Stimulated activated CD4-positive, alpha-beta T cell treated with anti-CD3 and anti-CD28 coated beads, Interleukin-15, amount 100 ng/mL, for 1 hour (primary cell): ENCODE measurements around the gene JMY.
"Not testable (repeated sequence)": the region's sequence is repeated elsewhere in the genome, so short reads cannot be mapped to it uniquely, and the experiment has no call there.

Experiments
- DNase-seq, 2 donors: peaks; one replicate each; pipeline ENCODE4 v3.0.0-alpha.2; 2020; ENCODE audit warnings: low read depth in 1 of 2, low spot score in 1 of 2

Gene JMY

DNA sequence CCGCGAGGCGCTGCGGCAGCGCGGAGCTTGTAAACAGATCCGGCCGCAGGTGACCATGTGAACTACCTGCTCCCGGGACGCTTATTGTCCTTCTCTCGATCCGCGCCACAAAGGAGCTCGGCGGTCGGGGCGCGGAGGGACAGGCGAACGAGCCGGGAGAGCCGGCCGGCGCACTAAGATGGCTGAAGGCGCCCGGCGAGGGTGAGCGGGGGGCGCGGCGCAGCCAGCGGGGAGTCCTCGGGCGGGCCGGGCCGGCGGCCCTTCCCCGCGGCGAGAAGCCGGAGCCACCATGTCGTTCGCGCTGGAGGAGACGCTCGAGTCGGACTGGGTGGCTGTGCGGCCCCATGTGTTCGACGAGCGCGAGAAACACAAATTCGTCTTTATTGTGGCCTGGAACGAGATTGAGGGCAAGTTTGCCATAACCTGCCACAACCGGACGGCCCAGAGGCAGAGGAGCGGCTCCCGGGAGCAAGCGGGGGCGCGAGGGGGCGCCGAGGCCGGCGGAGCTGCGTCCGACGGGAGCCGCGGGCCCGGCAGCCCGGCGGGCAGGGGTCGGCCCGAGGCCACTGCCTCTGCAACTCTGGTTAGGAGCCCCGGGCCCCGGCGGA lies 535 bp downstream of the JMY start:
- DNase-seq = peak; percentile 14 to 15

DNA sequence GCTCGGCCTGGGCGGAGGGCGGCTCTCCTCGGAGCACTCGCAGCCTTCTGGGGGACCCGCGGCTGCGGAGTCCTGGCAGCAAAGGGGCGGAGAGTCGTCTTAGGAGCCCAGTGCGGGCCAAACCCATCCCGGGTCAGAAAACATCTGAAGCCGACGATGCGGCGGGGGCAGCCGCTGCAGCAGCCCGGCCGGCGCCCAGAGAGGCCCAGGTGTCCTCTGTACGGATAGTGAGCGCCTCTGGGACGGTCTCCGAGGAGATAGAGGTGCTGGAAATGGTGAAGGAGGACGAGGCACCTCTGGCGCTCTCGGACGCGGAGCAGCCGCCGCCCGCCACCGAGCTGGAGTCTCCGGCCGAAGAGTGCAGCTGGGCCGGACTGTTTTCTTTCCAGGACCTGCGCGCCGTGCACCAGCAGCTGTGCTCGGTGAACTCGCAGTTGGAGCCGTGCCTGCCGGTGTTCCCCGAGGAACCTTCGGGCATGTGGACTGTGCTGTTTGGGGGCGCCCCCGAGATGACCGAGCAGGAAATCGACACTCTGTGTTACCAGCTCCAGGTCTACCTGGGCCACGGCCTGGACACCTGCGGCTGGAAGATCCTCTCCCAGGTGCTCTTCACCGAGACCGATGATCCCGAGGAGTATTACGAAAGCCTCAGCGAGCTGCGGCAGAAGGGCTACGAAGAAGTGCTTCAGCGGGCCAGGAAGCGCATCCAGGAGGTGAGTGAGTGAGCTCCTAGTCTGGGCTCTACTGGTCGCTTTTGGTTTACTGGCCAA lies 1.2 kb downstream of the JMY start:
- peak in 1 of 2 donors; percentile 12 for DNase-seq

- DNase-seq = no peak
These were observed 2.0 kb downstream of the JMY start for GRCh38 chr5:79237740-79238560.

GRCh38 chr5:79240561-79240960 lies 4.6 kb downstream of the JMY start:
- no peak for DNase-seq

DNA sequence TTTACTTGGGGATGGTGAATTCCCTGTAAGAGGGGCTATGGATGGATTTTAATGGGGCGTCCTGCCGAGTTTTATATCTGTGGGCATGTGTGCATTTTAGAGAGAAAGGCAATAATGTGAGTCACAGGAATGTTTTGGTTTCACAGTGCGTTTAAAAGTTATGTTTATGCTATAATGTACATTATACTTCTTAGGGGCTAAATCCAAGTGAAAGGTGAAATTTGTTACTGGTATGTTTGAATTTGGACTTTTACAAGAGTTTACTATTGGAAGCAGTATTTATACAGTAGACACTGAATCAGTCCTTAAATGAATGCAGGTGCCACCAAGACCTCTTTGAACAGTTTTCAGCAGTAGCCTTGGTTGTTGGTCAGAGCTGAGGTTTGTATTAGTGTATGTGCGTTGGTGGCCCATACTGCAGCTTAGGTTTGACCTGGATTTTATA lies 5.6 kb downstream of the JMY start:
- no peak for DNase-seq

GRCh38 chr5:79242242-79243039 lies 6.5 kb downstream of the JMY start:
- DNase-seq = no peak

DNA sequence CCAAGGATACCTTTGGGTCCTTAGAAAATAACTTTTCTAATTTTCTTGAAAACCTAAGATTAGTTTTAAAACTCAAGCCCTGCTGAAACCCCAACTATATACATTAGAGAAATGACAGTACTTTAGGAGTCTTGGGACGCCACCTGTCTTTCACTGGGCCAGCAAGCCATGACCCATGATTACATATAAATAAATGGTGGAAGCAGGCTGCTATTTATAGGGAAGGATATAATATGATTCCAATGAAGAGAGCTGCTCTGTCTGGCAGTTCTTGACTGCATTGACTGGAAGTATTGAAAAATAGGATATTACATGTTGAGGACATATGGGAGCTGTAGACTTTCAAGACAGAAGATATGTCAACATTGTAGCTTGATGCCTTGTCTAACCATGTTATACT lies 7.3 kb downstream of the JMY start:
- DNase-seq = no peak

GRCh38 chr5:79254067-79254466 lies 18.1 kb downstream of the JMY start:
- not testable (repeated sequence) for DNase-seq

GRCh38 chr5:79255786-79256557 lies 20.0 kb downstream of the JMY start:
- no peak for DNase-seq

GRCh38 chr5:79256563-79256962 lies 20.6 kb downstream of the JMY start:
- no peak for DNase-seq

DNA sequence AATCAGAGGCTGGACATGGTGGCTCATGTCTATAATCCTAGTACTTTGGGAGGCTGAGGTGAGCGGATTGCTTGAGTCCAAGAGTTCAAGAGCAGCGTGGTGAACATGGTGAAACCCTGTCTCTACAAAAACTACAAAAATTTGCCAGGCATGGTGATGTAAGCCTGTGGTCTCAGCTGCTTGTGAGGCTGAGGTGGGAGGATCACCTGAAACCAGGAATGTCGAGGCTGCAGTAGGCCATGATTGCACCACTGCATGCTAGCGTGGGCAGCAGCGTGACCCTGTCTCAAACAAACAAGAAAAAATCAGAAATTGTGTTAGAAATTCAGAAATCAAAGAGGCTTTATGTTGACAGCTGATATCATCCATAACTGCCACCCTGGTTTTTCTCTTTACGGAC lies 21.4 kb downstream of the JMY start:
- DNase-seq = no peak

- no peak for DNase-seq
These were observed 22.9 kb downstream of the JMY start for GRCh38 chr5:79258801-79259200.

DNA sequence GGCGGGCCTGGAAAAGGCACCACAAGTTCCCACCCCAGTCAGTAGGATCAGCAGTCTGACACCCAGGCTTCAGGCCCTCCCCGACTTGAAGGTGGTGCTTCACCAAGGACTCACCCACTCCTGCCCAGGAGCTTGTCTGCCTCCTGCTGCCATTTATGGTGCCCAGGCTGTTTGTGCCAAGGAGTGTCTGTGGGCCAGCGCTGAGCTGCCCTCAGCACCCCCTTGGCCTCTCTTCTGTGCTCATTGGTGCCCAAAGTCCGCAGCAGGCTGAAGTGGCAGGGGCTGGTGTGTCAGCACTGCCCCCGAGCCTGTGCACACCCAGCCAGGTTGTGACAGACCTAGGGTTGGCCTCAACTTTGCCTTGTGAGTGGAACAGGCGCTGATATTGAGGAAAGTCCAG lies 23.5 kb downstream of the JMY start:
- DNase-seq = no peak

- DNase-seq = no peak
These were observed 23.9 kb downstream of the JMY start for GRCh38 chr5:79259810-79260209.

DNA sequence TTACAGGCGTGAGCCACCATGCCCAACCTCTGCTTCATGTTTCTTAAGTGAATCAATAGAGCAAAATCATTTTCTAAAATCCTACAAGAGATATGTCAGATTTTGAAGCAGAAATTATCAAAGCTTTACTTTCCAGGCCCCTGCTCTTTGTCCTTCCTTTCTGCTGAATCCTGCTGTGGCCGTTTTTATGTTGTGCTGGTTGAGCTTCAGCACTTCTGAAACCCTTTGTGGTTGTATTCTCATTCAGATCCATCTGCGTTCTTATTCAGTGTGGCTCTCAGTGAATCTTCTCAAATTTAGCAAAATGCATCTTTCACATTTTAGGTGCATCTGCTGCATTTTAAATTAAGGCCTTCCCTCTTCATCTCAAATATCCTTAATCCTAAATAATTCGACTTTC lies 26.0 kb downstream of the JMY start:
- DNase-seq = no peak

DNA sequence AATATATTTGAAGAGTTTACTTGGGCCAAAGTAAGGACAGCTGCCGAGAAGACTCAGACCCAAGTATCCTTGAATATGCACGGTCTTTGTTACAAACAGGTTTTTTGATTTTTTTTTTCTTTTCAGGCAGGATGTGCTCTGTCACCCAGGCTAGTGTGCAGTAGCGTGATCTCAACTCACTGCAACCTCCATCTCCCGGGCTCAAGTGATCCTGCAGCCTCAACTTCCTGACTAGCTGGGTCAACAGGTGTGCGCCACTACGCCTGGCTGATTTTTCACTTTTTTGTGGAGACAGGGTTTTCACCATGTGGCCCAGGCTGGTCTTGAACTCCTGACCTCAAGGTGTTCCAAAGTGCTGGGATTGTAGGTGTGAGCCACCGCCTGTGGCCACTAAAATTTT lies 27.4 kb downstream of the JMY start:
- no peak for DNase-seq

- DNase-seq = no peak
These were observed 31.2 kb downstream of the JMY start for GRCh38 chr5:79267180-79267579.

DNA sequence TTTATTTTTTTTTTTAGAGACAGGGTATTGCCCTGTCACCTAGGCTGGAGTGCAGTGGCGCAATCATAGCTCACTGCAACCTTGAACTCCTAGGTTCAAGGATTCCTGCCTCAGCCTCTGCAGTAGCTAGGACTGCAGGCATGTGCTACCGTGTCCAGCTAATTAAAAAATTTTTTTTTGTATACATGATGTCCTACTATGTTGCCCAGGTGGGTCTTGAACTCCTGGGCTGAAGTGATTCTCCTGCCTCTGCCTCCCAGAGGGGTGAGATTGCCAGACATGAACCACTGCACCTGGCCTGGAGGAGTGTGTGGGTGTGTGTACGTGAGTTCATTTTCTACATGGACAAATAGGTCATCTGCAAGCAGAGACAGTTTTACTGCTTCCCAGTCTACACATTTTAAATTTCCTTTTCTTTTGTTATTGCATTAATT lies 33.8 kb downstream of the JMY start:
- no peak for DNase-seq

DNA sequence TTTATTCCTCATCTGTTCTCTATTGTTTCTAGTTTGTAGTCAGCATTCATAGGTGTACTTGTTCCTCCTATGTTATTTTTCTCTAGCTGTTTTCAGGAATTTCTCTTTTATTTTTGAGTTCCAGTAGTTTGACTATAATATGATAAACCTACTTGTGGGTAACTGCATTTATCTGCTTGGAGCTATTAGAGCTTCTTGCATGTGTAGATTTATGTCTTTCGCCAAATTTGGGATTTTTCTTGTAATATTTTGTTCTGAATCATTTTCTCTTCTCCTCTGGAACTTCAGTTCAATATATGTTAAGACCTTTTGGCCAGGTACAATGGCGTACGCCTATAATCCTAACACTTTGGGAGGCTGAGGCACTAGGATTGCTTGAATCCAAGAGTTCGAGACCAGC lies 37.4 kb downstream of the JMY start:
- DNase-seq = no peak

GRCh38 chr5:79284846-79285245 lies 48.9 kb downstream of the JMY start:
- DNase-seq = no peak
